Measurements from ENCODE around the gene POLR3H. TPM values are rescaled to one million over a fixed set of nuclear protein-coding genes. Genes with fewer than 3 reads are reported as not detected.

The POLR3H gene
- total and polyA plus RNA-seq, 2 of the 4 experiments (the other 2 are of a cell fraction): 37.8 to 67.8 TPM

- Histone ChIP-seq H3K4me2 (ENCODE audit: low read depth, low read length) (no peak overlapping the region), H4K91ac (ENCODE audit: insufficient read depth, low read depth, low read length) (no peak overlapping the region), H3K56ac (ENCODE audit: extremely low read depth, insufficient read depth, low read length) (no peak overlapping the region), H2AK9ac (replicated peaks; ENCODE audit: low read depth, low read length, poor library complexity) (no peak overlapping the region), H3K23ac (ENCODE audit: low read depth, low read length) (no peak overlapping the region), H4K5ac (ENCODE audit: low read depth, low read length) (no peak overlapping the region), H4K8ac (ENCODE audit: low read depth in 2 of 2, low read length in 2 of 2) (no peak overlapping the region), H3K4me1 (ENCODE audit: control insufficient read depth, insufficient read depth, low read length) (no peaks in the 10 kb centered on the region), H3K27ac (ENCODE audit: insufficient read depth, low read length) (no peak overlapping the region), H2BK20ac (ENCODE audit: low read depth, low read length) (no peak overlapping the region), H3K36me3 (ENCODE audit: control insufficient read depth, insufficient read depth, low read length) (no peaks in the 10 kb centered on the region), H3K14ac (replicated peaks; ENCODE audit: low read depth, low read length) (no peak overlapping the region), H3K27me3 (ENCODE audit: control insufficient read depth, insufficient read depth, low read length) (no peaks in the 10 kb centered on the region), H3K9me3 (ENCODE audit: control insufficient read depth, insufficient read depth, low read length) (no peaks in the 10 kb centered on the region), H3K9me1 (ENCODE audit: insufficient read depth, low read length) (peaks cover 8% of the 10 kb centered on the region; the same call in 1 of the 2 replicates), H3K79me1 (ENCODE audit: low read depth in 1 of 2, low read length in 2 of 2) (peaks cover 0 to 6% of the 10 kb centered on the region in 2 experiments; a peak in 2 of 4 replicates), H3K18ac (ENCODE audit: low read depth, low read length) (no peak overlapping the region), H4K20me1 (ENCODE audit: insufficient read depth, low read length) (peaks cover 3% of the 10 kb centered on the region; the same call in 1 of the 2 replicates), H3K4me3 (ENCODE audit: insufficient read depth, low read depth, low read length) (no peak overlapping the region), H2AK5ac (ENCODE audit: low read depth, low read length) (no peak overlapping the region), H2BK15ac (ENCODE audit: low read depth, low read length) (no peak overlapping the region), H2AFZ (replicated peaks; ENCODE audit: low read length, poor library complexity) (no peak overlapping the region), H3K9ac (ENCODE audit: low read depth, low read length) (no peak overlapping the region), H2BK5ac (ENCODE audit: low read depth, low read length, poor library complexity, severe bottlenecking) (no peak overlapping the region), H3K4ac (ENCODE audit: low read depth, low read length) (no peak overlapping the region), H2BK120ac (ENCODE audit: low read depth, low read length) (no peak overlapping the region)
- no CpG with 5 or more reads among the region's 5 CpGs for WGBS, 2 experiments (ENCODE audit: extremely low coverage in 2 of 2, insufficient read length in 1 of 2)
- CTCF ChIA-PET: no interaction called here
- intact Hi-C loops (cut with micrococcal nuclease): no loop called here
- BruUV-seq (replicated peaks): no TSS peak
- DNase-seq: no peak
- POLR2A ChIA-PET (ENCODE audit: unreplicated experiment): no interaction called here
- dilution Hi-C loops (cut with HindIII; ENCODE audit: low sequenced_read_pairs, unreplicated experiment): no loop called here
- TF ChIP-seq FOS (IDR thresholded peaks at IDR 0.05; ENCODE audit: low read depth, low read length) (no peak), CTCF (conservative IDR thresholded peaks at IDR 0.05; ENCODE audit: low read depth, low read length) (no peak), SMC3 (IDR thresholded peaks at IDR 0.05; ENCODE audit: low read depth, low read length) (no peak), RCOR1 (IDR thresholded peaks at IDR 0.05; ENCODE audit: insufficient replicate concordance, low read length) (no peak), ELK1 (IDR thresholded peaks at IDR 0.05; ENCODE audit: borderline replicate concordance, low read depth, low read length) (no peak), BHLHE40 (IDR thresholded peaks at IDR 0.05; ENCODE audit: low read depth, low read length) (no peak), CHD1 (IDR thresholded peaks at IDR 0.05; ENCODE audit: low read depth, low read length) (no peak), NFE2L2 (IDR thresholded peaks at IDR 0.05; ENCODE audit: low read depth, low read length) (no peak), MAZ (IDR thresholded peaks at IDR 0.05; ENCODE audit: borderline replicate concordance, low read depth, low read length) (no peak), MXI1 (IDR thresholded peaks at IDR 0.05; ENCODE audit: borderline replicate concordance, low read depth, low read length) (no peak), MAFK (IDR thresholded peaks at IDR 0.05; ENCODE audit: low read depth, low read length) (no peak)
- TF ChIP-seq, protein P1, sequence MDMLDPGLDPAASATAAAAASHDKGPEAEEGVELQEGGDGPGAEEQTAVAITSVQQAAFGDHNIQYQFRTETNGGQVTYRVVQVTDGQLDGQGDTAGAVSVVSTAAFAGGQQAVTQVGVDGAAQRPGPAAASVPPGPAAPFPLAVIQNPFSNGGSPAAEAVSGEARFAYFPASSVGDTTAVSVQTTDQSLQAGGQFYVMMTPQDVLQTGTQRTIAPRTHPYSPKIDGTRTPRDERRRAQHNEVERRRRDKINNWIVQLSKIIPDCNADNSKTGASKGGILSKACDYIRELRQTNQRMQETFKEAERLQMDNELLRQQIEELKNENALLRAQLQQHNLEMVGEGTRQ (IDR thresholded peaks at IDR 0.05; ENCODE audit: low read depth, low read length): no peak
- ATAC-seq (ENCODE audit: low read depth): no peak
- in situ Hi-C loops (cut with MboI; ENCODE audit: low sequenced_read_pairs): no loop called here
Observed at GRCh38 chr22:41548830-41549211, 4.6 kb upstream of the POLR3H start.
